B cell (primary cell): ENCODE results near the gene MLIP. TPM values are rescaled to one million over a fixed set of nuclear protein-coding genes. Genes with fewer than 3 reads are reported as not detected.

Source experiments
- ATAC-seq: fragments of 200-7000 bp; cut with Tn5 transposase; one replicate; pipeline ENCODE4 v1.10.0; 2021; ENCODE audit warnings: low read depth, mild to moderate bottlenecking, moderate number of reproducible peaks, moderate library complexity
- CTCF ChIA-PET: fragments of 350-600 bp; sonication (Branson Sonifier 250); formaldehyde crosslinking; loops from one replicate; lab custom pipeline; 2021; ENCODE audit warnings: antibody characterized with exemption, inconsistent platforms; lab: Charles Lee
- POLR2A ChIA-PET: fragments of 350-600 bp; sonication (Branson Sonifier 250); formaldehyde crosslinking; loops from one replicate; lab custom pipeline; 2021; ENCODE audit warnings: antibody characterized with exemption; lab: Charles Lee
- DNase-seq: peaks from one replicate; pipeline ENCODE4 v3.0.0; 2013
- H2AFZ ChIP-seq: 2 replicates; pipeline ENCODE4 v1.6.1; 2012; ENCODE audit warnings: mild to moderate bottlenecking, low read depth, low read length; ENCODE audit not compliant: insufficient read depth, poor library complexity, severe bottlenecking
- H3K27ac ChIP-seq, 2 donors: 1 replicate in 1 of 2; 2 replicates in 1 of 2; pipeline ENCODE4 v1.5.1; 2012 to 2013; ENCODE audit warnings: low read length in 2 of 2, mild to moderate bottlenecking in 2 of 2, moderate library complexity in 1 of 2
- H3K27me3 ChIP-seq, 4 experiments: fragments of 200-600 bp in 1 of 4; sonication (generic) in 1 of 4; replicated peaks in 1 of 4; 1 replicate in 2 of 4; 2 replicates in 2 of 4; pipeline versions ENCODE4 v1.6.1 to v1.7.0; 2013 to 2016; ENCODE audit warnings: low read length in 3 of 4, mild to moderate bottlenecking in 2 of 4, mixed read lengths in 1 of 4, moderate library complexity in 1 of 4; ENCODE audit not compliant: insufficient read depth in 4 of 4, control insufficient read depth in 3 of 4; ENCODE audit errors: control extremely low read depth in 1 of 4
- H3K36me3 ChIP-seq, 2 experiments: replicated peaks in 1 of 2; 1 replicate in 1 of 2; 2 replicates in 1 of 2; pipeline versions ENCODE4 v1.6.1 to v1.7.1; 2013; ENCODE audit warnings: low read length in 1 of 2; ENCODE audit not compliant: insufficient read depth in 2 of 2, control insufficient read depth in 1 of 2; ENCODE audit errors: control extremely low read depth in 1 of 2, extremely low read depth in 1 of 2
- H3K4me1 ChIP-seq, 2 donors: fragments of 200-600 bp in 1 of 2; sonication (generic) in 1 of 2; 1 replicate in 1 of 2; 2 replicates in 1 of 2; pipeline versions ENCODE4 v1.5.1 to v1.6.1; 2013 to 2017; ENCODE audit warnings: low read length in 2 of 2; ENCODE audit not compliant: control insufficient read depth in 2 of 2, insufficient read depth in 2 of 2
- H3K4me2 ChIP-seq: replicated peaks from 2 replicates; pipeline ENCODE3; 2012; ENCODE audit warnings: mild to moderate bottlenecking, low read depth, low read length; ENCODE audit not compliant: poor library complexity, severe bottlenecking
- H3K4me3 ChIP-seq, 5 experiments: fragments of 200-600 bp in 1 of 5; sonication (generic) in 1 of 5; 1 replicate in 3 of 5; 2 replicates in 2 of 5; pipeline versions ENCODE4 v1.5.1 to v1.7.0; 2011 to 2016; ENCODE audit warnings: low read length in 4 of 5, mild to moderate bottlenecking in 4 of 5, low read depth in 2 of 5, control low read depth in 1 of 5, moderate library complexity in 1 of 5; ENCODE audit not compliant: insufficient read depth in 1 of 5; ENCODE audit errors: control extremely low read depth in 1 of 5, extremely low read depth in 1 of 5
- H3K79me2 ChIP-seq: fragments of 200-600 bp; sonication (generic); one replicate; pipeline ENCODE4 v1.6.0; 2016; ENCODE audit warnings: low read length; ENCODE audit not compliant: control insufficient read depth, insufficient read depth
- H3K9ac ChIP-seq: fragments of 200-600 bp; sonication (generic); 2 replicates; pipeline ENCODE4 v1.6.1; 2017; ENCODE audit warnings: mild to moderate bottlenecking, low read length, moderate library complexity
- H3K9me3 ChIP-seq, 3 donors: one replicate each; pipeline versions ENCODE4 v1.6.1 to v1.7.1; 2013; ENCODE audit warnings: low read length in 2 of 3; ENCODE audit not compliant: control insufficient read depth in 2 of 3, insufficient read depth in 1 of 3; ENCODE audit errors: control extremely low read depth in 1 of 3
- H4K20me1 ChIP-seq: 2 replicates; pipeline ENCODE4 v1.6.0; 2012; ENCODE audit warnings: mild to moderate bottlenecking, low read length; ENCODE audit not compliant: insufficient read depth, control insufficient read depth, poor library complexity, severe bottlenecking
- H3K27ac Mint-ChIP-seq: one replicate; pipeline ENCODE4 v1.8.0; 2021; ENCODE audit warnings: mixed read lengths
- H3K27me3 Mint-ChIP-seq: one replicate; pipeline ENCODE4 v1.8.0; 2021; ENCODE audit warnings: mixed read lengths
- H3K4me1 Mint-ChIP-seq: one replicate; pipeline ENCODE4 v1.8.0; 2021; ENCODE audit warnings: mixed read lengths
- H3K4me3 Mint-ChIP-seq: one replicate; pipeline ENCODE4 v1.8.0; 2021; ENCODE audit warnings: mixed read lengths
- H3K9me3 Mint-ChIP-seq: one replicate; pipeline ENCODE4 v1.8.0; 2022; ENCODE audit warnings: mixed read lengths; ENCODE audit not compliant: insufficient read depth
- EZH2 ChIP-seq: IDR thresholded peaks from 2 replicates; pipeline ENCODE4 v1.6.1; 2012; ENCODE audit warnings: borderline replicate concordance, low read depth, mild to moderate bottlenecking, moderate library complexity, low read length; ENCODE audit not compliant: insufficient read depth, poor library complexity, severe bottlenecking
- WGBS: methylation state at CpG from one replicate; pipeline ENCODE4 v1.1.5; 2013; ENCODE audit warnings: missing lambda C conversion rate; ENCODE audit not compliant: insufficient coverage; 5-methylcytosine and 5-hydroxymethylcytosine counted together
- intact Hi-C: fragments of 100-400 bp; cut with micrococcal nuclease; formaldehyde crosslinking; loops from one replicate; pipeline ENCODE4 v1.10.0; 2022
- polyA plus RNA-seq: library from polyadenylated mRNA; depleted of rRNA; stranded (reverse); fragments of >200 nt; gene quantifications from 2 replicates; pipeline ENCODE4 v1.2.3, GENCODE V29; 2012
- total RNA-seq, 2 donors: library from RNA; stranded (reverse); fragments of 120-200 nt in 1 of 2; gene quantifications; 1 replicate in 1 of 2; 2 replicates in 1 of 2; pipeline versions ENCODE4 v1.2.3 to v1.2.4, GENCODE V29; 2013 to 2022
- TF ChIP-seq, protein P1 (sequence below): fragments of 200-600 bp; IDR thresholded peaks from one replicate; pipeline ENCODE4 v1.8.0; 2022; ENCODE audit warnings: antibody characterized with exemption, mild to moderate bottlenecking

Gene MLIP
- total and polyA plus RNA-seq, 2 donors (not counting 1 experiment from before 2014, with no cell fraction given), result not detected

DNA sequence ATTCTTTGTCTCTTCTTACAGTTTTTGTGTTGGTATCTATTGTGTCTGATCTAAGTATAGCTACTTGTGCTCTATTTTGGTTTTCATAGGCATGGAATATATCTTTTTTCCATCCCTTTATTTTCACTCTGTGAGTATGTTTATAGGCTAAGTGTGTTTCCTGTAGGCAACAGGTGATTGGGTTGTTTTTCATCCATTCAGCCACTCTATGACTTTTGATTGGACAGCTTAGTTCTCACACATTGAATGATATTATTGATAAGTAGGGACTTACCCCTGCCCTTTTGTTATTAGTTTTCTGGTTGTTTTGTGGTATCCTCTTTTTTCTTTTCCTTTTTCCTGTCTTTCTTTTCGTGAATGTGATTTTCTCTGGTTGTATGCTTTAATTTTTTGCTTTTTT lies 67.9 kb downstream of the MLIP start:
- Mint-ChIP-seq H3K4me1 (no peaks in the 10 kb centered on the region), H3K9me3 (no peaks in the 10 kb centered on the region), H3K4me3 (no peak overlapping the region), H3K27ac (no peak overlapping the region), H3K27me3 (no peaks in the 10 kb centered on the region)
- TF ChIP-seq, protein P1, sequence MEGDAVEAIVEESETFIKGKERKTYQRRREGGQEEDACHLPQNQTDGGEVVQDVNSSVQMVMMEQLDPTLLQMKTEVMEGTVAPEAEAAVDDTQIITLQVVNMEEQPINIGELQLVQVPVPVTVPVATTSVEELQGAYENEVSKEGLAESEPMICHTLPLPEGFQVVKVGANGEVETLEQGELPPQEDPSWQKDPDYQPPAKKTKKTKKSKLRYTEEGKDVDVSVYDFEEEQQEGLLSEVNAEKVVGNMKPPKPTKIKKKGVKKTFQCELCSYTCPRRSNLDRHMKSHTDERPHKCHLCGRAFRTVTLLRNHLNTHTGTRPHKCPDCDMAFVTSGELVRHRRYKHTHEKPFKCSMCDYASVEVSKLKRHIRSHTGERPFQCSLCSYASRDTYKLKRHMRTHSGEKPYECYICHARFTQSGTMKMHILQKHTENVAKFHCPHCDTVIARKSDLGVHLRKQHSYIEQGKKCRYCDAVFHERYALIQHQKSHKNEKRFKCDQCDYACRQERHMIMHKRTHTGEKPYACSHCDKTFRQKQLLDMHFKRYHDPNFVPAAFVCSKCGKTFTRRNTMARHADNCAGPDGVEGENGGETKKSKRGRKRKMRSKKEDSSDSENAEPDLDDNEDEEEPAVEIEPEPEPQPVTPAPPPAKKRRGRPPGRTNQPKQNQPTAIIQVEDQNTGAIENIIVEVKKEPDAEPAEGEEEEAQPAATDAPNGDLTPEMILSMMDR, result no peak
- Histone ChIP-seq H3K4me3 (no peak overlapping the region), H3K4me1 (no peaks in the 10 kb centered on the region), H3K27me3 (no peaks in the 10 kb centered on the region), H4K20me1 (no peaks in the 10 kb centered on the region), H3K36me3 (no peaks in the 10 kb centered on the region), H3K9ac (no peak overlapping the region), H3K27ac (no peak overlapping the region), H3K9me3 (peaks cover 0 to 3% (median 0%) of the 10 kb centered on the region in 3 donors), H3K79me2 (no peaks in the 10 kb centered on the region), H2AFZ (no peak overlapping the region), H3K4me2 (no peak overlapping the region)
- intact Hi-C loops, result no loop called here
- ATAC-seq (no peak), DNase-seq (no peak)
- ChIA-PET CTCF (no interaction called here), POLR2A (no interaction called here)
- no CpG with 5 or more reads among the region's 1 CpG for whole genome bisulfite sequencing

DNA sequence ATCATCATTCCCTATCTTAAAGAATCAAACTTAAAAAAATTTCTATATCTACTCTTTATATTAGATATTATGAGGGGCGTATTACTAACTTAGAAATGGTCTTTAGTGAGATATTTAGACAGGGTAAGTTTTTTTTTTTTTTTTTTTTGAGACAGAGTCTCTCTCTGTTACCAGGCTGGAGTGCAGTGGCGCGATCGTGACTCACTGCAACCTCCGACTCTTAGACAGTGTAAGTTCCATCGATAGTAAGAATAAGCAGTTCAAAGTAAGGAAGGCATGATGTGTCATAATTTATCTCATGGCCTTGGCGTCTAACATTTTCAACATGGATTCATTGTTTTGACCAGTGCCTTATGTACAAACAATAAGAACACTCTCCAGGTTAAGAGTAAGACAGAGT lies 72.4 kb downstream of the MLIP start:
- ChIA-PET POLR2A (no interaction called here), CTCF (no interaction called here)
- H3K79me2 ChIP-seq, result no peaks in the 10 kb centered on the region
- Mint-ChIP-seq H3K27me3 (no peaks in the 10 kb centered on the region), H3K27ac (no peak overlapping the region), H3K4me3 (no peak overlapping the region), H3K9me3 (no peaks in the 10 kb centered on the region), H3K4me1 (no peaks in the 10 kb centered on the region)
- WGBS, result no CpG with 5 or more reads among the region's 7 CpGs
- H2AFZ ChIP-seq, result no peak overlapping the region
- ATAC-seq, result no peak
- H3K36me3 ChIP-seq, result no peaks in the 10 kb centered on the region
- intact Hi-C loops, result no loop called here
- H3K9me3 ChIP-seq, result peaks cover 0 to 3% (median 0%) of the 10 kb centered on the region in 3 donors
- no peak for DNase-seq
- H3K27ac ChIP-seq, result no peak overlapping the region
- no peak overlapping the region for H3K9ac ChIP-seq
- H3K27me3 ChIP-seq, result no peaks in the 10 kb centered on the region
- TF ChIP-seq, protein P1, result no peak
- TF ChIP-seq EZH2, result no peak
- no peaks in the 10 kb centered on the region for H4K20me1 ChIP-seq
- H3K4me3 ChIP-seq, result no peak overlapping the region
- H3K4me1 ChIP-seq, result no peaks in the 10 kb centered on the region
- no peak overlapping the region for H3K4me2 ChIP-seq
